Activated T-helper 1 cell treated with anti-CD3 and anti-CD28 coated beads, Interleukin-12 subunit alpha, Interleukin-12 subunit beta, Interleukin-2, Interleukin-4 antibody, amounts not matched to agents 30 ng/mL and 10 ng/mL and 1 ng/mL, durations not matched to agents 14 hours and 24 hours and 36 hours (primary cell): ENCODE data around the gene ADGRV1. TPM values are rescaled to one million over a fixed set of nuclear protein-coding genes. Genes with fewer than 3 reads are reported as not detected.

ENCODE experiments used
- DNase-seq: peaks from one replicate; pipeline ENCODE4 v3.0.0; 2021; ENCODE audit warnings: low spot score
- H3K27ac Mint-ChIP-seq: one replicate; pipeline ENCODE4 v1.8.0; 2021; ENCODE audit warnings: mild to moderate bottlenecking, mixed read lengths
- H3K27me3 Mint-ChIP-seq: one replicate; pipeline ENCODE4 v1.8.0; 2022; ENCODE audit warnings: mild to moderate bottlenecking, moderate library complexity, mixed read lengths; ENCODE audit not compliant: insufficient read depth
- H3K36me3 Mint-ChIP-seq: one replicate; pipeline ENCODE4 v1.8.0; 2021; ENCODE audit warnings: low read depth, mixed read lengths
- H3K4me1 Mint-ChIP-seq: one replicate; pipeline ENCODE4 v1.8.0; 2021; ENCODE audit warnings: low read depth, mixed read lengths
- H3K4me3 Mint-ChIP-seq: one replicate; pipeline ENCODE4 v1.8.0; 2021; ENCODE audit warnings: mild to moderate bottlenecking, moderate library complexity, mixed read lengths
- H3K9me3 Mint-ChIP-seq: one replicate; pipeline ENCODE4 v1.8.0; 2021; ENCODE audit warnings: mixed read lengths
- intact Hi-C: fragments of 100-400 bp; cut with micrococcal nuclease; formaldehyde crosslinking; loops from one replicate; pipeline ENCODE4 v1.15.1; 2024
- total RNA-seq: library from RNA; stranded (reverse); gene quantifications from 2 replicates; pipeline ENCODE4 v1.2.3, GENCODE V29; 2022

The ADGRV1 gene
- total RNA-seq, 1 donor from 2014 or later: 0.05 TPM

DNA sequence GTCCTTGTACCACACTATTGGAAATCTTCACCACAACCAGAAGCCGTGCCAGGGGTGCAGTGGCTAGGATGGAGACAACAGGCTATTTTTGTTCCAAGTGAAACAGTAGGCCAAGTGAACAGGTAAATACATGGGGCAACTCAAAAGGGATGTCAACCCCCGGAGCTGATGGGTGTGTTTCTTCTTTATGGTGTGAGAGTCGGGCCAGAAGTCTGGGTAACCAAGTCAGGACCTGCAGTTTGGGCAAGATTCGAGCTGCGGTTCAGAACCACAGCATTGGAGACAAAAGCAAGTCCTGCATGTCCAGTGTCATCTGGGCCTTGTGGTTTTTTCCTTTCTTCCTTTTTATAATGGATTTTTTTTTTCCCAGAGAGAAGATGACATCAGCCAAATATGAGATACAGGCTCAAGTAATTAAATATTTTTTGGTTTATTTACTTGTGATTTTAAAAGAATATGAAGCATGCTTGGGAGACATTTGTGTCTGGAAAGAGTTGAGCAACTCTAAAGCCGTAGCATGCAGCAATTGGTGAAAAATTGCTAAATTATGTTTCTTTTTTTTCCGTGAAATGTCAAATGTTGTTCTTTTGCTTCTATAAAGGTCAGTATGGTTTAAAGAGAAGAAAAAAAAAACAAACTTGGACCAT is 562.9 kb downstream of the ADGRV1 start:
- no peaks in the 10 kb centered on the region for H3K4me1 Mint-ChIP-seq
- H3K27me3 Mint-ChIP-seq: peaks cover 7% of the 10 kb centered on the region
- intact Hi-C loops: no loop called here
- no peak overlapping the region for H3K4me3 Mint-ChIP-seq
- no peak for DNase-seq
- no peak overlapping the region for H3K27ac Mint-ChIP-seq
- H3K9me3 Mint-ChIP-seq: no peaks in the 10 kb centered on the region
- no peaks in the 10 kb centered on the region for H3K36me3 Mint-ChIP-seq

GRCh38 chr5:91122651-91123050 is 564.1 kb downstream of the ADGRV1 start:
- H3K4me1 Mint-ChIP-seq: no peaks in the 10 kb centered on the region
- DNase-seq: no peak
- H3K36me3 Mint-ChIP-seq: no peaks in the 10 kb centered on the region
- H3K27me3 Mint-ChIP-seq: peaks cover 5% of the 10 kb centered on the region
- H3K4me3 Mint-ChIP-seq: no peak overlapping the region
- no peak overlapping the region for H3K27ac Mint-ChIP-seq
- H3K9me3 Mint-ChIP-seq: no peaks in the 10 kb centered on the region
- intact Hi-C loops: no loop called here

GRCh38 chr5:91123291-91123690 is 564.7 kb downstream of the ADGRV1 start:
- H3K36me3 Mint-ChIP-seq: no peaks in the 10 kb centered on the region
- H3K27me3 Mint-ChIP-seq: peaks cover 5% of the 10 kb centered on the region
- H3K27ac Mint-ChIP-seq: no peak overlapping the region
- no peaks in the 10 kb centered on the region for H3K9me3 Mint-ChIP-seq
- no peaks in the 10 kb centered on the region for H3K4me1 Mint-ChIP-seq
- no peak for DNase-seq
- no peak overlapping the region for H3K4me3 Mint-ChIP-seq
- intact Hi-C loops: no loop called here

DNA sequence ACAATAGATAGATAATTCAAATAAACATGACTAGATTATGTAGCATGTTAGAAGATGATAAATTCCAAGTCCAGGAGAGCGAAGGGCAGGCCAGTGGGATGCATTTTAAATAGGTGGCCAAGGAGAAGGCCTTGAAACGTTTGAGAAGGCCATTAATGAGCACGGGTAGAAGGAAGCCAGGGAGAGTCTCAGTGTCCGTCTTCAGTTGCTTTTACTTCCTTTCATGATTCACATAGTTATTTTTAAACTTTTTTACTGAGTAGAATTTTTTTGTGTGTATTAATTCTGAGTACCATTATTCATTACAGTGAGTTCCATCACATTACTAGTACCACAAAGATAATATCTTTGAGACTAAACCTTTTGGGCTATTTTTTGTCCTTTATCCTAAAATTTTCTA is 565.3 kb downstream of the ADGRV1 start:
- intact Hi-C loops: no loop called here
- DNase-seq: no peak
- peaks cover 7% of the 10 kb centered on the region for H3K27me3 Mint-ChIP-seq

GRCh38 chr5:91125916-91126315 is 567.3 kb downstream of the ADGRV1 start:
- H3K27ac Mint-ChIP-seq: no peak overlapping the region
- no peaks in the 10 kb centered on the region for H3K9me3 Mint-ChIP-seq
- H3K4me3 Mint-ChIP-seq: no peak overlapping the region
- DNase-seq: no peak
- H3K27me3 Mint-ChIP-seq: peaks cover 8% of the 10 kb centered on the region
- H3K4me1 Mint-ChIP-seq: no peaks in the 10 kb centered on the region
- no peaks in the 10 kb centered on the region for H3K36me3 Mint-ChIP-seq
- intact Hi-C loops: no loop called here

More for the DNA sequence above, 565.3 kb downstream of the ADGRV1 start:
- Mint-ChIP-seq H3K4me3 (no peak overlapping the region), H3K4me1 (no peaks in the 10 kb centered on the region), H3K27ac (no peak overlapping the region), H3K9me3 (no peaks in the 10 kb centered on the region), H3K36me3 (no peaks in the 10 kb centered on the region)

DNA sequence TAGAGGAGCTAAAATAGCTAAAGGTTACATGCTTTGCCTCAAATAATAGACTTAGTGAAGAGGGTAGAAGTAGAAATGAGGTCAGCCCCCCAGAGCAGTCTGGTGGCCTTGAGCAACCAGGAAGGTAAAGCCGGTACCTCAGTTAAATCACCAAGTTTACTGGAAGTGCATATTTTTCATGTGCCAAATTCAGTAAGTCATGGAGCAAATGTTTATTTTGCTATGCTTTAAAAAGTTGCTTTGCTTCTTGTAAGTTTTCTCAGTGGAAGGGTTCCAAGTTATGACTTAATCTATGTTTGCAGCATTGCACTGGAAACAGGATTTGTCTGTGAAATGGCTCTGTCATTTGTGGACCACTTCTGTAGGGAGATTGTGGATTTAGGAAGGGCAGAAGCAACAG is 567.9 kb downstream of the ADGRV1 start:
- H3K4me3 Mint-ChIP-seq: no peak overlapping the region
- H3K4me1 Mint-ChIP-seq: no peaks in the 10 kb centered on the region
- no peaks in the 10 kb centered on the region for H3K9me3 Mint-ChIP-seq
- H3K27me3 Mint-ChIP-seq: peaks cover 8% of the 10 kb centered on the region
- DNase-seq: no peak
- H3K36me3 Mint-ChIP-seq: no peaks in the 10 kb centered on the region
- no peak overlapping the region for H3K27ac Mint-ChIP-seq
- intact Hi-C loops: no loop called here

- intact Hi-C loops: no loop called here
- Mint-ChIP-seq H3K4me1 (no peaks in the 10 kb centered on the region), H3K4me3 (no peak overlapping the region), H3K36me3 (no peaks in the 10 kb centered on the region), H3K27me3 (peaks cover 8% of the 10 kb centered on the region), H3K27ac (no peak overlapping the region), H3K9me3 (no peaks in the 10 kb centered on the region)
- no peak for DNase-seq
Measured at GRCh38 chr5:91126888-91127287, 568.3 kb downstream of the ADGRV1 start.

DNA sequence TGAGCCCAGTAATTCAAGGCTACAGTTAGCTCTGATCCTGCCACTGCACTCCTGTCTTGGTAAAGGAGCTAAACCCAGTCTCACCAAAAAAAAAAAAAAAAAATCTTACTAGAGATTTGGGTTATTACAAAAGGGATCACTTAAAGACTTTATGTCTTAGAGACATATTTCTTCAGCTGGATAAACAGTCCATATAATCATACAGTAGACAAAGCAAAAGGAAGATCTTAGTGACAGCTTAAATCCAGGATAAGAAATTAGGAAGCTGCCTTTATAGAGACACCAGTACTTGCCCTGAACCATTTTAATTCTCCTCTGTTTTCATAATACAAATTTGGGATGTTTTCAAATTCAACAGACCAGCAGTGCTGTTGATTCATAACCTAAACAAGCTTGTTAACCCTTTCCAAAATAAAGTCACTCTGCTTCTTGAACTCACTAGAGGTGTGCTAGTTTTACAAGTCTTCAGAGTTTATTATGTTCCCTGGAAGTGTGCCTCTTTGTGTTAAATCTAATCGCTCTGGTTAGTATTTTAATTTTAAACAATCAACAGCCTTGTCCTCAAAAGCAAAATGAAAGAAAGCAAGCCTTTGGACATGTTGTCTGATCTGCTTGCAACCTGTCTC is 569.0 kb downstream of the ADGRV1 start:
- no peak for DNase-seq
- H3K36me3 Mint-ChIP-seq: no peaks in the 10 kb centered on the region
- intact Hi-C loops: no loop called here
- no peak overlapping the region for H3K27ac Mint-ChIP-seq
- no peaks in the 10 kb centered on the region for H3K9me3 Mint-ChIP-seq
- no peaks in the 10 kb centered on the region for H3K4me1 Mint-ChIP-seq
- H3K4me3 Mint-ChIP-seq: no peak overlapping the region
- H3K27me3 Mint-ChIP-seq: peaks cover 8% of the 10 kb centered on the region

DNA sequence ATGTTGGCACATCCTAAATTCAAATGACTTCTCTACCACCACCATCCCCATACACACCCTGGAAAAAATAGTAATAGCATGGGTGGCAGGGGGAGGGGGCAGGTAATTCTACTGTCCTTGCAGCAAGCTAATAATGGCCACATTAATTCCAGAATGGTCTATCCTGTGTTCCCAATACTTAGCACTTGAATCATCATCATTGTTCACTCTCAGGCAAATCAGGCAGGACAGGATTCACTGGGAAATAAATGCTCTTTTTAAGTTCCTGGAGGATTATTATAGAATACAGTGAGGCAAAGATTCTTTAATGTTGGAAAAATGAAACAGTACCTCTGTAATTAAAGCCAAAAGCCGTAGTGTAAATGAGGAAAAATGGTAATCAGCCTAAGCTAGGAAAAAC is 570.0 kb downstream of the ADGRV1 start:
- Mint-ChIP-seq H3K36me3 (no peaks in the 10 kb centered on the region), H3K4me3 (no peak overlapping the region), H3K4me1 (no peaks in the 10 kb centered on the region), H3K9me3 (no peaks in the 10 kb centered on the region), H3K27me3 (peaks cover 8% of the 10 kb centered on the region), H3K27ac (no peak overlapping the region)
- intact Hi-C loops: no loop called here
- no peak for DNase-seq

DNA sequence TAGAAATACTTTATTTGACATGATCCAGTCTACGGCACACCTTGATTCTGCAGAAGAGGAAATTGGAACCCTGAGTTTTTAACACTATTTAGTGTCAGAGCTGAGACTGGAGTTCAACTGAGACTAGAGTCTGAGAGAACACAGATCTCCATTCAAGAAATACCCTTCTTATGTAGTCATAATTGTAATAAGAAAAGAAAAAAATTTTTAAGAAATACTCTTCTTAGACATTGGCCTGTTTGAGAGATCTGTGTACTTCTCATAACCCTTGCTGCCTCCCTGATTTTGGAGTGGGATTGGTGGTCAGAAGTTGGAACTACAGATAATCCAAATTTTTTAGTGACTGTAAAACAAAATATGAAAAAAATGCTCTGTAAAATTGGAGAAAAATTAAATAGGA is 571.2 kb downstream of the ADGRV1 start:
- intact Hi-C loops: no loop called here
- Mint-ChIP-seq H3K4me3 (no peak overlapping the region), H3K36me3 (no peaks in the 10 kb centered on the region), H3K27ac (no peak overlapping the region), H3K9me3 (no peaks in the 10 kb centered on the region), H3K27me3 (peaks cover 8% of the 10 kb centered on the region), H3K4me1 (no peaks in the 10 kb centered on the region)
- no peak for DNase-seq

DNA sequence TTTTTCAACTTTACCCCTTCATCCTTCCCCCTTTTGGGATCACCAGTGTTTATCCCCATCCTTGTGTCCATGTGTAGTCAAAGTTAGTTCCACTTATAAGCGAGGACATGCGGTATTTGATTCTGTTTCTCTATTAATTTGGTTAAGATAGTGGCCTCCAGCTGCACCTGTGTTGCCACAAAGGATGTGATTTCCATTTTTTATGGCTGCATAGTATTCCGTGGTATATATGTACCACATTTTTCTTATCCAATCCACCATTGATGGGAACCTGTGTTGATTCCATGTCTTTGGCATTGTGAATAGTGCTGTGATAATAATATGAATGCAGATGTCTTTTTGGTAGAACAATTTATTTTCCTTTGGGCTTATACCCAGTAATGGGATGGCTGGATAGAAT is 572.2 kb downstream of the ADGRV1 start:
- Mint-ChIP-seq H3K27ac (no peak overlapping the region), H3K27me3 (peaks cover 10% of the 10 kb centered on the region), H3K4me3 (no peak overlapping the region), H3K9me3 (no peaks in the 10 kb centered on the region), H3K4me1 (peaks cover 3% of the 10 kb centered on the region), H3K36me3 (no peaks in the 10 kb centered on the region)
- intact Hi-C loops: no loop called here
- no peak for DNase-seq

GRCh38 chr5:91132550-91132949 is 574.0 kb downstream of the ADGRV1 start:
- intact Hi-C loops: no loop called here
- DNase-seq: no peak
- no peaks in the 10 kb centered on the region for H3K9me3 Mint-ChIP-seq
- H3K36me3 Mint-ChIP-seq: no peaks in the 10 kb centered on the region
- H3K27me3 Mint-ChIP-seq: peaks cover 10% of the 10 kb centered on the region
- no peak overlapping the region for H3K4me3 Mint-ChIP-seq
- no peak overlapping the region for H3K27ac Mint-ChIP-seq
- H3K4me1 Mint-ChIP-seq: peaks cover 5% of the 10 kb centered on the region

DNA sequence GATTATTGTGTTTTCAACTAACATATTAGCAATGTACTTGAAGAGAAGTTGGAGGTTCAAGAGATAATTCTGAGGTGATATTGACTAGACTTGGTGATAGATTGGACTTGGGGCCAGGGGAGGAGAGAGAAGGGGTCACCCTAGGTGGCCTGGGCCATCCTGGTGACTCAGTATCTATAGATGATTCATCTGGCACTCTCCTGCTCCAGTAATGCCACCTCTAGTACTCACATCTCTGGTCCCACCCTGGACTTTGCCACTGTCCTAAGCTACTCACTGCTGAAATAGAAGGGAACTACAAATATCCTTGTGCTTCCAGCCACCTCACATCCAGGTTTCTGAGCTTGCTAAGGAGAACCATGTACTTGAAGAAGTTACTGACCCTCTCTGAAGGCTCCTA is 574.6 kb downstream of the ADGRV1 start:
- H3K4me1 Mint-ChIP-seq: peaks cover 5% of the 10 kb centered on the region
- no peak overlapping the region for H3K4me3 Mint-ChIP-seq
- no peaks in the 10 kb centered on the region for H3K36me3 Mint-ChIP-seq
- H3K27ac Mint-ChIP-seq: no peak overlapping the region
- intact Hi-C loops: no loop called here
- H3K27me3 Mint-ChIP-seq: peaks cover 10% of the 10 kb centered on the region
- DNase-seq: no peak
- no peaks in the 10 kb centered on the region for H3K9me3 Mint-ChIP-seq
